Fibroblast of pulmonary artery (primary cell): ENCODE results near the gene COMMD10.
A peak's percentile ranks its signal among the peaks of the same experiment; 100 is the strongest.
"Not testable (repeated sequence)": the region's sequence is repeated elsewhere in the genome, so short reads cannot be mapped to it uniquely, and the experiment has no call there.

Experiments
- DNase-seq: peaks from one replicate; pipeline ENCODE4 v3.0.0-alpha.2; 2010; ENCODE audit warnings: low read depth
- H3K4me3 ChIP-seq: replicated peaks from 2 replicates; pipeline ENCODE4 v1.5.1; 2011; ENCODE audit warnings: low read depth, mild to moderate bottlenecking, control low read depth, low read length, moderate library complexity
- CTCF ChIP-seq: IDR thresholded peaks from 2 replicates; pipeline ENCODE4 v1.5.1; 2011; ENCODE audit warnings: mild to moderate bottlenecking, control low read depth, low read length, inconsistent platforms; ENCODE audit errors: missing control alignments

Gene COMMD10

GRCh38 chr5:116091416-116091815, 6.6 kb downstream of the COMMD10 start:
- no peak for TF ChIP-seq CTCF
- no peak overlapping the region for H3K4me3 ChIP-seq
- DNase-seq, result no peak

GRCh38 chr5:116097301-116097700, 12.5 kb downstream of the COMMD10 start:
- no peak for TF ChIP-seq CTCF
- DNase-seq, result peak; percentile 19

GRCh38 chr5:116098998-116099397, 14.2 kb downstream of the COMMD10 start:
- no peak for DNase-seq
- H3K4me3 ChIP-seq, result no peak overlapping the region
- no peak for TF ChIP-seq CTCF

More at GRCh38 chr5:116097301-116097700, 12.5 kb downstream of the COMMD10 start:
- H3K4me3 ChIP-seq, result no peak overlapping the region

GRCh38 chr5:116104941-116105340, 20.1 kb downstream of the COMMD10 start:
- not testable (repeated sequence) for H3K4me3 ChIP-seq

GRCh38 chr5:116115163-116115562, 30.3 kb downstream of the COMMD10 start:
- no peak for TF ChIP-seq CTCF
- no peak overlapping the region for H3K4me3 ChIP-seq
- no peak for DNase-seq

More at GRCh38 chr5:116104941-116105340, 20.1 kb downstream of the COMMD10 start:
- DNase-seq, result not testable (repeated sequence)

GRCh38 chr5:116130471-116130870, 45.6 kb downstream of the COMMD10 start:
- no peak overlapping the region for H3K4me3 ChIP-seq
- peak; percentile 33 for DNase-seq
- no peak for TF ChIP-seq CTCF

GRCh38 chr5:116130976-116131375, 46.2 kb downstream of the COMMD10 start:
- no peak for DNase-seq
- TF ChIP-seq CTCF, result no peak
- no peak overlapping the region for H3K4me3 ChIP-seq

GRCh38 chr5:116133281-116133680, 48.5 kb downstream of the COMMD10 start:
- TF ChIP-seq CTCF, result no peak
- H3K4me3 ChIP-seq, result no peak overlapping the region
- no peak for DNase-seq
